Thyroid gland (tissue), 4 donors: ENCODE measurements around the gene NCK1.

Experiments
- POLR2A ChIP-seq, 2 donors: fragments of 450-650 bp; IDR thresholded peaks; one replicate each; pipeline ENCODE4 v1.6.1; 2017; ENCODE audit warnings: antibody characterized with exemption in 2 of 2, mild to moderate bottlenecking in 2 of 2, moderate library complexity in 1 of 2
- TF ChIP-seq, protein P1 (sequence below), 6 experiments: fragments of 200-600 bp in 3 of 6; fragments of 450-650 bp in 3 of 6; sonication (generic) in 3 of 6; IDR thresholded peaks; one replicate each; pipeline ENCODE4 v1.5.1; 2016 to 2019; ENCODE audit warnings: antibody characterized with exemption in 6 of 6, mild to moderate bottlenecking in 2 of 6, inconsistent platforms in 1 of 6, moderate library complexity in 1 of 6

DNA sequence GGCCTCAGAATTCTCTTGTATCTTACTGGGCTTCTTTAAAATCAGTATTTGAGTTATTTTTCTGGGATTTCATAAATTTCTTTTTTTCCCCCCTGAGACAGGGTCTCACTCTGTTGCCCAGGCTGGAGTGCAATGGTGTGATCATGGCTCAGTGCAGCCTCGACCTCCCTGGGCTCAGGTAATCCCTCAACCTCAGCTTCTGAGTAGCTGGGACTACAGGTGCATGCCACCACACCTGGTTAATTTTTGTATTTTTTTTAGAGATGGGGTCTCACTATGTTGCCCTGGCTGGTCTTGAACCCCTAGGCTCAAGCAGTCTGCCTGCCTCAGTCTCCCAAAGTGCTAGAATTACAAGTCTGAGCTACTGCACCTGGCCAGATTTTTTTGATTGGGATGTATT is 43.5 kb downstream of the NCK1 start:
- TF ChIP-seq, protein P1, sequence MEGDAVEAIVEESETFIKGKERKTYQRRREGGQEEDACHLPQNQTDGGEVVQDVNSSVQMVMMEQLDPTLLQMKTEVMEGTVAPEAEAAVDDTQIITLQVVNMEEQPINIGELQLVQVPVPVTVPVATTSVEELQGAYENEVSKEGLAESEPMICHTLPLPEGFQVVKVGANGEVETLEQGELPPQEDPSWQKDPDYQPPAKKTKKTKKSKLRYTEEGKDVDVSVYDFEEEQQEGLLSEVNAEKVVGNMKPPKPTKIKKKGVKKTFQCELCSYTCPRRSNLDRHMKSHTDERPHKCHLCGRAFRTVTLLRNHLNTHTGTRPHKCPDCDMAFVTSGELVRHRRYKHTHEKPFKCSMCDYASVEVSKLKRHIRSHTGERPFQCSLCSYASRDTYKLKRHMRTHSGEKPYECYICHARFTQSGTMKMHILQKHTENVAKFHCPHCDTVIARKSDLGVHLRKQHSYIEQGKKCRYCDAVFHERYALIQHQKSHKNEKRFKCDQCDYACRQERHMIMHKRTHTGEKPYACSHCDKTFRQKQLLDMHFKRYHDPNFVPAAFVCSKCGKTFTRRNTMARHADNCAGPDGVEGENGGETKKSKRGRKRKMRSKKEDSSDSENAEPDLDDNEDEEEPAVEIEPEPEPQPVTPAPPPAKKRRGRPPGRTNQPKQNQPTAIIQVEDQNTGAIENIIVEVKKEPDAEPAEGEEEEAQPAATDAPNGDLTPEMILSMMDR (IDR thresholded peaks at IDR 0.05) = no peak
- TF ChIP-seq POLR2A (IDR thresholded peaks at IDR 0.05) = no peak
